Panc1 (cell line): ENCODE results near the gene ADGRG7. TPM values are rescaled to one million over a fixed set of nuclear protein-coding genes. Genes with fewer than 3 reads are reported as not detected.

ENCODE experiments used
- ATAC-seq: fragments of 200-7000 bp; cut with Tn5 transposase; 2 replicates; pipeline ENCODE4 v1.9.1; 2020; ENCODE audit warnings: mild to moderate bottlenecking, moderate library complexity
- BruUV-seq: library from RNA; stranded (reverse); fragments of 400-500 nt; replicated peaks from 2 replicates; lab custom pipeline; 2021; lab: Mats Ljungman, UMichigan
- CTCF ChIA-PET: fragments of 300-600 bp; sonication (Branson Sonifier 250); formaldehyde crosslinking; loops from one replicate; lab custom pipeline; 2022; ENCODE audit warnings: antibody characterized with exemption; lab: Charles Lee
- POLR2A ChIA-PET: fragments of 300-600 bp; sonication (Branson Sonifier 250); formaldehyde crosslinking; loops from one replicate; lab custom pipeline; 2022; ENCODE audit warnings: antibody characterized with exemption; lab: Charles Lee
- DNase-seq: peaks from one replicate; pipeline ENCODE4 v3.0.0-alpha.2; 2010; ENCODE audit warnings: low read depth, low spot score
- H3K27ac ChIP-seq: 2 replicates; pipeline ENCODE4 v1.5.1; 2011; ENCODE audit warnings: mild to moderate bottlenecking, low read length, inconsistent platforms
- H3K27me3 ChIP-seq: fragments of 200-500 bp; sonication (Bioruptor generic); 2 replicates; pipeline ENCODE4 v1.6.0; 2014; ENCODE audit warnings: low read length, inconsistent platforms; ENCODE audit not compliant: control insufficient read depth, insufficient read depth
- H3K36me3 ChIP-seq: fragments of 200-500 bp; sonication (Bioruptor generic); 2 replicates; pipeline ENCODE4 v1.5.1; 2014; ENCODE audit warnings: inconsistent platforms, mild to moderate bottlenecking, low read length, moderate library complexity; ENCODE audit not compliant: control insufficient read depth, insufficient read depth
- H3K4me1 ChIP-seq: 2 replicates; pipeline ENCODE4 v1.5.1; 2011; ENCODE audit warnings: inconsistent platforms, mild to moderate bottlenecking, low read length, moderate library complexity; ENCODE audit not compliant: control insufficient read depth, insufficient read depth
- H3K4me3 ChIP-seq, 2 experiments: 2 replicates each; pipeline ENCODE4 v1.5.1; 2011 to 2012; ENCODE audit warnings: low read depth in 2 of 2, low read length in 2 of 2, mild to moderate bottlenecking in 2 of 2, inconsistent platforms in 1 of 2, moderate library complexity in 1 of 2
- H3K9me3 ChIP-seq: fragments of 200-500 bp; sonication (Bioruptor generic); 2 replicates; pipeline ENCODE4 v1.5.1; 2014; ENCODE audit warnings: low read depth, mild to moderate bottlenecking, inconsistent platforms, low read length, moderate library complexity; ENCODE audit not compliant: control insufficient read depth, insufficient read depth
- CTCF ChIP-seq: fragments of 450-650 bp; IDR thresholded peaks from 2 replicates; pipeline ENCODE4 v1.5.1; 2017; ENCODE audit warnings: mild to moderate bottlenecking
- POLR2AphosphoS5 ChIP-seq: IDR thresholded peaks from 2 replicates; pipeline ENCODE4 v1.6.1; 2012; ENCODE audit warnings: mild to moderate bottlenecking, low read depth, low read length, moderate library complexity
- REST ChIP-seq, 2 experiments: IDR thresholded peaks; 2 replicates each; pipeline ENCODE4 v1.6.1; 2011 to 2012; ENCODE audit warnings: low read depth in 2 of 2, control low read depth in 1 of 2, low read length in 1 of 2, mild to moderate bottlenecking in 1 of 2, moderate library complexity in 1 of 2; ENCODE audit not compliant: insufficient read depth in 1 of 2
- SIN3A ChIP-seq: IDR thresholded peaks from 2 replicates; pipeline ENCODE4 v1.6.1; 2012; ENCODE audit warnings: low read depth, mild to moderate bottlenecking, low read length, moderate library complexity, borderline replicate concordance; ENCODE audit not compliant: insufficient read depth
- TCF7L2 ChIP-seq: IDR thresholded peaks from 2 replicates; pipeline ENCODE4 v1.6.1; 2011; ENCODE audit warnings: mild to moderate bottlenecking, low read depth, low read length, inconsistent platforms
- in situ Hi-C: cut with HindIII; loops from 2 replicates; pipeline ENCODE4 v1.10.0; 2016; ENCODE audit warnings: low sequenced_read_pairs, low pct_unique_long_range_greater_than_20kb
- intact Hi-C: fragments of 100-400 bp; cut with micrococcal nuclease; formaldehyde crosslinking; loops from one replicate; pipeline ENCODE4 v1.10.0; 2022; ENCODE audit not compliant: unreplicated experiment
- total RNA-seq: library from RNA; stranded (reverse); gene quantifications from one replicate; pipeline ENCODE4 v1.2.1, GENCODE V29; 2021; ENCODE audit not compliant: unreplicated experiment

The ADGRG7 gene
- total RNA-seq, 1 experiment from 2014 or later = not detected

GRCh38 chr3:100717637-100718487 lies 108.5 kb downstream of the ADGRG7 start:
- CTCF ChIA-PET = interaction anchor here (0.7 kb wide), 1 partner anchor 256 kb away, joined by 4 read pairs; no protein-coding TSS in a partner anchor
- Histone ChIP-seq H3K36me3 (peaks cover 53% of the 10 kb centered on the region), H3K27me3 (no peaks in the 10 kb centered on the region), H3K9me3 (no peaks in the 10 kb centered on the region), H3K4me1 (0 out of 2 replicates have a peak, but pooled peaks cover 4% of the 10 kb centered on the region), H3K27ac (no peak overlapping the region), H3K4me3 (no peak overlapping the region)
- TF ChIP-seq CTCF = no peak
- no peak for TF ChIP-seq SIN3A
- TF ChIP-seq REST (IDR thresholded peaks at IDR 0.05; ENCODE audit: insufficient read depth in 1 of 2, low read depth in 2 of 2, low read length in 1 of 2) = no peak
- TF ChIP-seq POLR2AphosphoS5 = no peak
- TF ChIP-seq TCF7L2 = no peak
- POLR2A ChIA-PET = interaction anchor here (0.6 to 0.7 kb wide), 2 partner anchors 730 to 999 kb away, joined by 4 to 13 read pairs; no protein-coding TSS in a partner anchor
- in situ Hi-C loops (no loop called here), intact Hi-C loops (no loop called here)
- DNase-seq (no peak), ATAC-seq (no peak)
- no TSS peak for BruUV-seq

- Histone ChIP-seq H3K27me3 (no peaks in the 10 kb centered on the region), H3K36me3 (peaks cover 60% of the 10 kb centered on the region), H3K4me3 (no peak overlapping the region), H3K4me1 (0 out of 2 replicates have a peak, but pooled peaks cover 4% of the 10 kb centered on the region), H3K27ac (no peak overlapping the region), H3K9me3 (no peaks in the 10 kb centered on the region)
- ChIA-PET CTCF (no interaction called here), POLR2A (no interaction called here)
- ATAC-seq (no peak), DNase-seq (no peak)
- TF ChIP-seq SIN3A (no peak), REST (IDR thresholded peaks at IDR 0.05; ENCODE audit: insufficient read depth in 1 of 2, low read depth in 2 of 2, low read length in 1 of 2) (no peak), TCF7L2 (no peak), CTCF (no peak)
- no TSS peak for BruUV-seq
- in situ Hi-C loops = no loop called here
- intact Hi-C loops = no loop called here
Observed at GRCh38 chr3:100719136-100719535, 109.7 kb downstream of the ADGRG7 start.
